Measurements from ENCODE around the gene BAIAP2. TPM values are rescaled to one million over a fixed set of nuclear protein-coding genes. Genes with fewer than 3 reads are reported as not detected.

BAIAP2 gene
- total RNA-seq, 1 donor = 27.5 TPM

DNA sequence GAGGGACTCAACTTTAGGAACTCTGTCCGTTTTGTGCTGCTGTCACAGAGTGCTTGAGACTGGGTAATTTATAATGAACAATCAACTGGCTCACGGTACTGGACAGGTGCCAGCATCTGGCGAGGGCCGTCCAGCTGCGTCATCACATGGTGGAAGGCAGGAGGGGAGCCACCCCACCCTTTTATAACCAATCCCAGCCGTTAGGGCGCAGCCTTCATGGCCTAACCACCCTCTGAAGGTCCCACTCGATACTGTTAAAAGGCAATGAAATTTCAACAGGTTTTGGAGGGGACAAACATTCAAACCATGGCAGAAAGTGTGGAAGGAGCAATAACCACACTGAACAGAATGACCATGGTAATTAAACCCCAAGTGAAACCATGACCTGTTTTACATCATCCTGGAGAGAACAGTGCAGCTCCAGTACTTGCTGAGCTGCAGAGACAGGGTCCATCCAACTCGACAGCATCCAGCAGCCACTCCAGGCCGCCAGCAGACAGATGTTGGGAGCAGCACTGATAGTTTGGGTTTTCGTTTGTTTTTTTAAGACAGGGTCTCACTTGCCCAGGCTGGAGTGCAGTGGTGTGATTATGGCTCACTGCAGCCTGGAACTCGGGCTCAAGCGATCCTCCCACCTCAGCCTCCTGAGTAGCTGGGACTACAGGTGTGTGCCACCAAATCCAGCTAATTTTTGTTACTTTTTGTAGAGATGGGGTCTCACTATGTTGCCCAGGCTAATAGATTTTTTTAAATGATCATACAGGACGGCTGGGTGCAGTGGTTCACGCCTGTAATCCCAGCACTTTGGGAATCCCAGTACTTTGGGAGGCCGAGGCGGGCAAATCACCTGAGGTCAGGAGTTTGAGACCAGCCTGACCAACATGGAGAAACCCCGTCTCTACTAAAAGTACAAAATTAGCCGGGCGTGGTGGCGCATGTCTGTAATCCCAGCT, 32.3 kb upstream of the BAIAP2 start:
- no peak overlapping the region for H3K4me3 ChIP-seq (ENCODE audit: low read depth, low read length)
- TF ChIP-seq, protein P1, sequence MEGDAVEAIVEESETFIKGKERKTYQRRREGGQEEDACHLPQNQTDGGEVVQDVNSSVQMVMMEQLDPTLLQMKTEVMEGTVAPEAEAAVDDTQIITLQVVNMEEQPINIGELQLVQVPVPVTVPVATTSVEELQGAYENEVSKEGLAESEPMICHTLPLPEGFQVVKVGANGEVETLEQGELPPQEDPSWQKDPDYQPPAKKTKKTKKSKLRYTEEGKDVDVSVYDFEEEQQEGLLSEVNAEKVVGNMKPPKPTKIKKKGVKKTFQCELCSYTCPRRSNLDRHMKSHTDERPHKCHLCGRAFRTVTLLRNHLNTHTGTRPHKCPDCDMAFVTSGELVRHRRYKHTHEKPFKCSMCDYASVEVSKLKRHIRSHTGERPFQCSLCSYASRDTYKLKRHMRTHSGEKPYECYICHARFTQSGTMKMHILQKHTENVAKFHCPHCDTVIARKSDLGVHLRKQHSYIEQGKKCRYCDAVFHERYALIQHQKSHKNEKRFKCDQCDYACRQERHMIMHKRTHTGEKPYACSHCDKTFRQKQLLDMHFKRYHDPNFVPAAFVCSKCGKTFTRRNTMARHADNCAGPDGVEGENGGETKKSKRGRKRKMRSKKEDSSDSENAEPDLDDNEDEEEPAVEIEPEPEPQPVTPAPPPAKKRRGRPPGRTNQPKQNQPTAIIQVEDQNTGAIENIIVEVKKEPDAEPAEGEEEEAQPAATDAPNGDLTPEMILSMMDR (IDR thresholded peaks at IDR 0.05; ENCODE audit: insufficient read depth, low read length) = no peak
- DNase-seq (ENCODE audit: low read depth) = peak; percentile 85

- TF ChIP-seq, protein P1 (IDR thresholded peaks at IDR 0.05; ENCODE audit: insufficient read depth, low read length) = no peak
- no peak for DNase-seq (ENCODE audit: low read depth)
- peak overlapping the region; percentile 32 for H3K4me3 ChIP-seq (ENCODE audit: low read depth, low read length)
These were observed 31.1 kb upstream of the BAIAP2 start for GRCh38 chr17:81003711-81004475.

GRCh38 chr17:81006891-81007290, 28.1 kb upstream of the BAIAP2 start:
- H3K4me3 ChIP-seq (ENCODE audit: low read depth, low read length) = no peak overlapping the region
- DNase-seq (ENCODE audit: low read depth) = no peak
- TF ChIP-seq, protein P1 (IDR thresholded peaks at IDR 0.05; ENCODE audit: insufficient read depth, low read length) = no peak

- H3K4me3 ChIP-seq (ENCODE audit: low read depth, low read length) = no peak overlapping the region
- TF ChIP-seq, protein P1 (IDR thresholded peaks at IDR 0.05; ENCODE audit: insufficient read depth, low read length) = no peak
- no peak for DNase-seq (ENCODE audit: low read depth)
These were observed 26.8 kb upstream of the BAIAP2 start for GRCh38 chr17:81008140-81008539.

DNA sequence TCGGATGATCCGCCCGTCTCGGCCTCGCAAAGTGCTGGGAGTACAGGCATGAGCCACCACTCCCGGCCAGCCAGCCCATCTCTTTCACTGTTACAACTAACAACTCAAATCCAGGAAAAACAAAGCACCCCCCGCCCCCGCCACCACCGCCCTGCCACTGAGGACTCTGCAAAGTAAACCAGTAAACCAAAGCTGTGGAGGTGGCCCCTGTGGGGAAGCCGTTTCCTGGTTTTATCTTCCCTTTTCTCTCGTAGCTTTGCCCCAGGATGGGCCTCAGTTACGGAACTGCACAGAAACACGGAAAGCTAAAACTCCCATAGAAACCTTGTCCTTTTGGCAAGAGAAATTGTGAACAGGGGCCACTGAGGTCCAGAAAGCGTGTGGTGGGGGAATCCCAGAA, 25.8 kb upstream of the BAIAP2 start:
- no peak overlapping the region for H3K4me3 ChIP-seq (ENCODE audit: low read depth, low read length)
- DNase-seq (ENCODE audit: low read depth) = no peak
- TF ChIP-seq, protein P1 (IDR thresholded peaks at IDR 0.05; ENCODE audit: insufficient read depth, low read length) = no peak

DNA sequence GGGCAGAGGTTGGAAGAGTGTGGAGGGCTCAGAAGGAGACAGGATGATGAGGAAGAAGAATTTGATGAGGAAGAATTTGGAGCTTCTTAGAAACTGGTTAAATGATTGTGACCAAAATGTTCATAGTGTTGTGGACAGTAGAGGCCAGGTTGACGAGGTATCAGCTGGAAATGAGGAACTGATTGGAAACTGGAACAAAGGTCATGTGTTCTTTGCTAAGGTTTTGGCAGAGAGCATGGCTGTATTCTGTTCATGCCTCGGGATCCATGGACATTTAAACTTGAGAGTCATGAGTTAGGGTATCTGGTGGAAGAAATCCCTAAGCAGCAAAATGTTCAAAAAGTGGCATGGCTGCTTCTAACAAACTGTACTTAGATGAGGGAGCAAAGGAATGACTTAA, 24.0 kb upstream of the BAIAP2 start:
- no peak for DNase-seq (ENCODE audit: low read depth)
- TF ChIP-seq, protein P1 (IDR thresholded peaks at IDR 0.05; ENCODE audit: insufficient read depth, low read length) = no peak
- no peak overlapping the region for H3K4me3 ChIP-seq (ENCODE audit: low read depth, low read length)

All from fibroblast of the aortic adventitia (primary cell).